Measurements from ENCODE around the gene CALHM3.
"Not testable (repeated sequence)": the region's sequence is repeated elsewhere in the genome, so short reads cannot be mapped to it uniquely, and the experiment has no call there.

DNA sequence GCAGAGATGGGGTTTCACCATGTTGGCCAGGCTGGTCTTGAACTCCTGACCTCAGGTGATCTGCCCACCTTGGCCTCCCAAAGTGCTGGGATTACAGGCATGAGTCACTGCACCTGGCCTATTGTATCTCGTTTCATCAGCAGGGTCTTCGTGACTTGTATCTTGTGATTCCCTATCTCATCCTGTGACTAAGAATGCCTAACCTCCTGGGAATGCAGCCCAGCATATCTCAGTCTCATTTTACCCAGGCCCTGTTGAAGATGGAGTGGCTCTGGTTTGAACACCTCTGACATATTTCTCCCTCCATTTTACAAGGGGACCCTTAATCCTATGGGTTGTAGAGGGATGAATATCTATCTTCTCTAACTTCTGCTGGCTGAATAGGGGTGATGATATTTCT is 48.4 kb upstream of the CALHM3 start:
- TF ChIP-seq, protein P1, sequence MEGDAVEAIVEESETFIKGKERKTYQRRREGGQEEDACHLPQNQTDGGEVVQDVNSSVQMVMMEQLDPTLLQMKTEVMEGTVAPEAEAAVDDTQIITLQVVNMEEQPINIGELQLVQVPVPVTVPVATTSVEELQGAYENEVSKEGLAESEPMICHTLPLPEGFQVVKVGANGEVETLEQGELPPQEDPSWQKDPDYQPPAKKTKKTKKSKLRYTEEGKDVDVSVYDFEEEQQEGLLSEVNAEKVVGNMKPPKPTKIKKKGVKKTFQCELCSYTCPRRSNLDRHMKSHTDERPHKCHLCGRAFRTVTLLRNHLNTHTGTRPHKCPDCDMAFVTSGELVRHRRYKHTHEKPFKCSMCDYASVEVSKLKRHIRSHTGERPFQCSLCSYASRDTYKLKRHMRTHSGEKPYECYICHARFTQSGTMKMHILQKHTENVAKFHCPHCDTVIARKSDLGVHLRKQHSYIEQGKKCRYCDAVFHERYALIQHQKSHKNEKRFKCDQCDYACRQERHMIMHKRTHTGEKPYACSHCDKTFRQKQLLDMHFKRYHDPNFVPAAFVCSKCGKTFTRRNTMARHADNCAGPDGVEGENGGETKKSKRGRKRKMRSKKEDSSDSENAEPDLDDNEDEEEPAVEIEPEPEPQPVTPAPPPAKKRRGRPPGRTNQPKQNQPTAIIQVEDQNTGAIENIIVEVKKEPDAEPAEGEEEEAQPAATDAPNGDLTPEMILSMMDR (IDR thresholded peaks at IDR 0.05; ENCODE audit: insufficient read depth, low read depth, low read length) = not testable (repeated sequence)
- not testable (repeated sequence) for TF ChIP-seq EZH2 (IDR thresholded peaks at IDR 0.05; ENCODE audit: insufficient read depth, low read length)
